ENCODE measurements around the gene MRPL18. TPM values are rescaled to one million over a fixed set of nuclear protein-coding genes. Genes with fewer than 3 reads are reported as not detected.
"Not testable (repeated sequence)": the region's sequence is repeated elsewhere in the genome, so short reads cannot be mapped to it uniquely, and the experiment has no call there.

The MRPL18 gene
- polyA plus RNA-seq (ENCODE audit: insufficient read depth in 1 of 5, insufficient read length in 5 of 5, low replicate concordance in 1 of 5), result 10 to 100 TPM; 55.2 to 70.0 (median 62.6) TPM
- long read RNA-seq, donor 1, transcript MRPL18-201 (4 exons, 978 nt), result major isoform, 53 of 81 reads
- long read RNA-seq, donor 1, partial matches to known transcripts, result 15 of 81 reads
- long read RNA-seq, donor 1, other reads (novel, unspliced or antisense), result 12 of 81 reads
- long read RNA-seq, donor 2, transcript MRPL18-201 (4 exons, 978 nt), result major isoform, 23 of 33 reads
- long read RNA-seq, donor 2, partial matches to known transcripts, result 0 of 33 reads
- long read RNA-seq, donor 2, other reads (novel, unspliced or antisense), result 8 of 33 reads
- long read RNA-seq, donor 3, transcript MRPL18-201 (4 exons, 978 nt), result major isoform, 26 of 42 reads
- long read RNA-seq, donor 3, partial matches to known transcripts, result 6 of 42 reads
- long read RNA-seq, donor 3, other reads (novel, unspliced or antisense), result 8 of 42 reads
- long read RNA-seq, donor 4, transcript MRPL18-201 (4 exons, 978 nt), result major isoform, 10 of 27 reads
- long read RNA-seq, donor 4, partial matches to known transcripts, result 9 of 27 reads
- long read RNA-seq, donor 4, other reads (novel, unspliced or antisense), result 8 of 27 reads
- long read RNA-seq, donor 5, transcript MRPL18-201 (4 exons, 978 nt), result major isoform, 43 of 88 reads
- long read RNA-seq, donor 5, partial matches to known transcripts, result 19 of 88 reads
- long read RNA-seq, donor 5, other reads (novel, unspliced or antisense), result 23 of 88 reads
- long read RNA-seq, donor 6, transcript MRPL18-201 (4 exons, 978 nt), result major isoform, 38 of 57 reads
- long read RNA-seq, donor 6, partial matches to known transcripts, result 0 of 57 reads
- long read RNA-seq, donor 6, other reads (novel, unspliced or antisense), result 17 of 57 reads
- long read RNA-seq, donor 7, transcript MRPL18-201 (4 exons, 978 nt), result major isoform, 17 of 31 reads
- long read RNA-seq, donor 7, partial matches to known transcripts, result 0 of 31 reads
- long read RNA-seq, donor 7, other reads (novel, unspliced or antisense), result 12 of 31 reads
- long read RNA-seq, donor 8, transcript MRPL18-201 (4 exons, 978 nt), result major isoform, 8 of 13 reads
- long read RNA-seq, donor 8, partial matches to known transcripts, result 0 of 13 reads
- long read RNA-seq, donor 8, other reads (novel, unspliced or antisense), result 5 of 13 reads

- DNase-seq, result peak; percentile 94 to 95
These were observed at the start of gene MRPL18 for GRCh38 chr6:159790149-159790955. Gene MRPL18, plus strand, starts transcription at chr6:159790467. Its CDS starts 121 bp downstream, at chr6:159790588.

GRCh38 chr6:159742165-159742564 lies 48.1 kb upstream of the MRPL18 start:
- DNase-seq, result no peak

- DNase-seq, result no peak
These were observed 45.2 kb upstream of the MRPL18 start for GRCh38 chr6:159745081-159745480.

GRCh38 chr6:159746759-159747158 lies 43.5 kb upstream of the MRPL18 start:
- DNase-seq, result no peak

- DNase-seq, result not testable (repeated sequence)
These were observed 42.1 kb upstream of the MRPL18 start for GRCh38 chr6:159748127-159748526.

- DNase-seq, result no peak
These were observed 38.8 kb upstream of the MRPL18 start for GRCh38 chr6:159751448-159751847.

GRCh38 chr6:159753081-159753872 lies 37.0 kb upstream of the MRPL18 start:
- DNase-seq, result no peak

- no peak for DNase-seq
These were observed 35.9 kb upstream of the MRPL18 start for GRCh38 chr6:159754401-159754800.

- no peak for DNase-seq
These were observed 35.0 kb upstream of the MRPL18 start for GRCh38 chr6:159754959-159755914.

- no peak for DNase-seq
These were observed 33.8 kb upstream of the MRPL18 start for GRCh38 chr6:159756508-159756907.

- DNase-seq, result no peak
These were observed 32.0 kb upstream of the MRPL18 start for GRCh38 chr6:159758031-159759001.

GRCh38 chr6:159759645-159760044 lies 30.6 kb upstream of the MRPL18 start:
- DNase-seq, result no peak

- DNase-seq, result no peak
These were observed 29.6 kb upstream of the MRPL18 start for GRCh38 chr6:159760602-159761057.

- DNase-seq, result peak in 1 of 2 donors; percentile 22
These were observed 29.0 kb upstream of the MRPL18 start for GRCh38 chr6:159761129-159761872.

GRCh38 chr6:159761873-159762680 lies 28.2 kb upstream of the MRPL18 start, which contains the start of gene ACAT2:
Gene ACAT2, plus strand, starts transcription at chr6:159762045. Its CDS starts 43 bp downstream, at chr6:159762088.
- DNase-seq, result peak; percentile 91 to 93

All from right lung (tissue), 10 donors.